GM19397 (cell line): ENCODE measurements around the gene C1orf141.
A peak's percentile ranks its signal among the peaks of the same experiment; 100 is the strongest.
"Not testable (repeated sequence)": the region's sequence is repeated elsewhere in the genome, so short reads cannot be mapped to it uniquely, and the experiment has no call there.

Experiments
- ATAC-seq: cut with Tn5 transposase; IDR thresholded peaks from one replicate; pipeline ENCODE4 v1.9.1; 2021; ENCODE audit warnings: mild to moderate bottlenecking, moderate library complexity; ENCODE audit not compliant: unreplicated experiment

C1orf141 gene

DNA sequence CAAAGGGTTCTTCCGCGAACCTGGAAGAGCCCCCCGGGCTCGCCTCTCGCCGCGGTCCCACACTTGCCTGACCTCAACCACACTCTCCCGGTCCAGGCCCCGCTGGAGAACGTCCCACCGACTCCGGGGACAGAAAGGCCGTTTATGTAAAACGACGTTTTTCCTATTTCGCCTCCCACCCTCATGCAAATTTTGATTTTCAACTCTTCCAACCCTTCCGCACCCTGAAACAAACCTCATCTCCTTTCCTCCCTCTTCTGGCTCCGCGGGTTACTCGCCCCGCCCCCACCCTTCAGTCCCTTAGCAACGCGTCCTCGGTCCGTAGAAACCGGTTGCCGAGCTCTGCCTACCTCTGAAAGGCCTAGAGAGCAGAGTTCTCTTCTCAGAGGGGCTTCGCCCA is at the start of gene C1orf141:
C1orf141 (minus strand) TSS at position 276 of the 400 bp plus-strand sequence. CDS start 7,730 bp downstream, outside the sequence.
- no peak for ATAC-seq

DNA sequence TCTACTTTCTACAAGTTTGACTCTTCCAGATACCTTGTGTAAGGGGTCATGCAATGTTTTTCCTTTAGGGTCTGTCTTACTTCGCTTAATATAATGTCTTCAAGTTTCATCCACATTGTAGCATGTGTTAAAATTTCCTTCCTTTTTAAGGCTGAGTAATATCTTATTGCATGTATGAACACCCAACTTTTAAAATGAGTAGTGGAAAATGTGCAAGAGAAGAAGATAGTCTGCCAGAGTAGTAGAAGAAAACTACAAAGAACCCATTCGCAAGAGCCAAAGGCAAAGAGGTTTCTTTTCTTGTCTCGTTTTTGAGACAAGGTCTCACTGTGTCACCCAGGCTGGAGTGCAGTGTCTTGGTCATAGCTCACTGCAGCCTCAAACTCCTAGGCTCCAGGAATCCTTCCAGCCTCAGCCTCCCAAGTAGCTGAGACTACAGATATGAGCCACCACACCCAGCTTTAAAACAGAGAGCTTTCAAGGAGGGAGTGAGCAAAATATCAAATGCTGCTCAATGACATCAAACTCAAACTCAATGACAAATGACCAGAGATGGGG is 40.8 kb upstream of the C1orf141 start:
- ATAC-seq, result no peak

DNA sequence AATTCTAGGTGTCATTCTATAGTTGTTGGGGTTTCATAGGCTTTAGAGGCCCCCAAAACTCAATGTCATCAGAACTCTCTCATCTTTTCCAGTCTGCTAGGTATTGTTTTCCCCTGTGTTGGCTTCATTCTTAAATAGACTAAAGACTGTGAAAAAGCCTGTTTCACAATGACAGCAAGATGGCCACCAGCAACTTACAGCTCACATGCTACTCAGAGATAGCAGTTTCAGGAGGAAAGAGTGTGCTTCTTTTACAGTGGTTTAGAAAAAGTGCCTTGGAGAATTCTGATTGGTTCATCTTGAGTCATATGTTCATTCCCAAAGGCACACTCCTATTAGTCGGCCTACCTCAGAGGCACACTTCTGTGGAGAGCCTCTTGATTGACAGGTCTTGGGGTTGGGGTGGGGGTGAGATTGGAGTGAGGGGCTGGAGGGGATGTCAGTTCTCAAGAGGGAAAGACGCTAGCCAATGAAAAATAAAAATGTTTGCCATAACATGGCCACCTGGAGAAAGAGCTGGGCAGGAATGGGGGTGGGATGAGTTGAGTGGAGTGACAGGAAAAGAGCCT is 40.0 kb upstream of the C1orf141 start:
- no peak for ATAC-seq

DNA sequence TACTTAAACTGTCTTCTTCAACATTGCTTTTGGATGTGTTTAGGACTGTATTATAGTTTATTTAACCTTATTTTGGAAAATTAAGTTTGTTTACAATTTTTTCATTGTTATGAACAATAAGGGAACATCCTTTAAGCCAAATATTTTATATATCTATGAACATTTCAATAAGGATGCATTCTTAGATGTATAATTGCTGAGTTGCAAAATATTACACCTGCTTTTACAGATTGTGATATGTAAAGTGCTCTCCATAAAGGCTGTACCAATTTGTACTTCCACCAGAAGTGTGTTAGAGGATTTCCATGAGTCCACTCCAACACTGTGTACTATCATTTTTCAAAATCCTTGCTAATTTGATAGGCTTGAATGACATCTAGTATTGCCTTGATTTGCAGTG is 39.2 kb upstream of the C1orf141 start:
- no peak for ATAC-seq

DNA sequence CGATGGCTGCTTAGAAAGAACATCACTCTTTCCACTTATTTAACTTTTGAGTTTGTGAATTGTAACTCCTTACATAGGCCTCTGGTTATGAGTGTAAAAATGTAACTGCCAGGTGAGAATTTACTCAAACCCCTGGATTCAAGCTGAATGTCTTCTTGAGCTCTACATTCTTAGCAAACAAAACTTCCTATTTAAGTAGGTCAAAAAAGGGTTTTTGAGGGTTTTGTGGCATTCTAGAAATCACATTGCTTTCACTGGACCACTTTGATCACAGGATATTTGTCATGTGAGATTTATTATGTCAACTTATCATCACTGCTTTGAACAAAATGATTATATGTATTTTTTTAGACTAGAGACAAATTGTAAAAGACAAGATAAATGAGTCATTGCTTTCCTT is 37.2 kb upstream of the C1orf141 start:
- ATAC-seq, result no peak

DNA sequence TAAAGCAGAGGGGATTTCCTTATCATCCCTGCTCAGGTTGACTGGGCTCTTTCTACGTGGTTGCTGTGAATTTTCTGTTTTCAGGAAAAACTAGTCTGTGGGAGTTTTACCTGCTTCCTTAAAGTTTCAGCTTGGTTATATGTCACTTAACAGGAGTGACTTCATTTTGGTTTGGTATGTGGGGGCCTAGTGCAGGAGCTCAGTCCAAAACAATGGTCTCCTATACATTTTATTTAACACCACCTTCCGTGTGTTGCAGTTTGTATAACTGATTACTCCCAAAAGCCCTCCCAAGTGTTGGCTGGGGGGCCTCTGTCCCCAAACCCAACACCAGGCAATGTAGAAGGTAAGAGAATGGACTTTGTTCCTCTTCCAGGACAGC is 36.8 kb upstream of the C1orf141 start:
- no peak for ATAC-seq

DNA sequence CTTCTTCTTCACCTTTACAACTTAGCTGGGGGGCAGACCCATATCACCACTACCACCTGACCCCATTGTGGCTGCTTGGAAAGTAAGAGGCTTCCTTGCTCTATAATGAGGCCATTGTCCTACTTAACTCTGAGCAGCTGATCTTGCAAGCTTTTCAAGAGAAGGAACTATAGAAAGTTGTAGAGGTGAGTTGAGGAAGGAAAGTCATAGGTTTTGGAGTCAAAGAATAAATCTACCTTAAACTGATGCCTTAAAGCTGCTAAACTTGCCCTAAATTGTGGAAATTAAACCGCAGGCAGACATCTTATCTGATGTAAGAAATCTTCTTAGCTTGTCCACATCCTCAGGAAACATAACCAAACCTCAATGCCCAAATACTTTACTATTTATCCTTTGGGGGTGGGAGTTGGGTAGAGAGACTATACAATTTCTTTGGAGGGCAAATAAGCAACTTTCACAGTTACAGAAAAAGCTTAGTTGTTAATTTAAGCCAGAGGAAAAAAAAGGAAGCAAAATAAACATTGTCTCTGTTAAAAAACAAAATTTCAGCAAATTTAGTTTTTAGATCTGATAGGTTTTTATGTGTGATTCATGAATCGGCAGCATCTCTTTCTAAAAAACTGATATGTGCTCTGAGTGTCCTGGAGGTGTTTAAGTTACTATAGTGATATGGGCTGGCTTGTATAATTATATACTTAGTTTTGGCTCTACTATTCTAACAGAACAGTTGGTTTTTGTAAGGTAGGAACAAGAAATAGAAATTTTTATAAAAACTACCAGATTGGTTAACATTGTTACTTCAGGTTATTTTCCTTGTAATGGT is 36.2 kb upstream of the C1orf141 start:
- ATAC-seq, result no peak

DNA sequence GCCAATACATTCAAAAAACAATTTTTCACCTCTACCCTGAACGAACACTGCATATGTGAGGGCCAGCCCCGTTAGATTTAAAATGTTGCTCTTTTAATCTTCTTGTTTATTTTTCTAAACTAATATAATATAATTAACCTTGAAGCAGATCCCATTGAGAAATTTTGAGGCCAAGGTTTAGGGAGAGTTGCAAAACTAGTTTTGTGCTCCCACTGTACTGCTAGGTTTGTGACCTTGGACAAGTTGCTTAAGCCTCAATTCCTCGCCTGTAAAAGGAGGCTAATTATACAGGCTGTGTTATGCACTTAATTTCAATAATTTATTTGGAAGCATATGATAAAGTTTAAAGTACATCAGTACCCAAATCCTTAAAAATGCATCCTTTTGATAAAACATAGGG is 35.2 kb upstream of the C1orf141 start:
- no peak for ATAC-seq

DNA sequence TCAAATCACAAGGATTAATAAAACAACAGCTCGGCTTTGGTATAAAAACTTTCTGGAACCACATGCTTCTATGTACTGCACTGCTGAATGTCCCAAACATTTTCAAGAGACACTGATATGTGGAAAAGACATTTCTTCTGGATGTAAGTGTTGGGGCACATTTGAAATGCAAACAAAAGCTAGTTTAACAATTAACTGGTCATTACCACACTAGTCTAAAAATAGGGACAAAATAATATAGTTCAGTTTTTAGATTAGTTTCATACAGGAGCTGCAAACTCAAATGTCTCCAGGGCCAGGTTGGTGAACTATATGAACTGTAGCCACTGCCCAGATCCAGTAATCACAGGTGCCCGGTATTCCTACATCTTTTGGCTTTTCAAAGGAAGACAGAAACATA is 34.7 kb upstream of the C1orf141 start:
- ATAC-seq, result no peak

DNA sequence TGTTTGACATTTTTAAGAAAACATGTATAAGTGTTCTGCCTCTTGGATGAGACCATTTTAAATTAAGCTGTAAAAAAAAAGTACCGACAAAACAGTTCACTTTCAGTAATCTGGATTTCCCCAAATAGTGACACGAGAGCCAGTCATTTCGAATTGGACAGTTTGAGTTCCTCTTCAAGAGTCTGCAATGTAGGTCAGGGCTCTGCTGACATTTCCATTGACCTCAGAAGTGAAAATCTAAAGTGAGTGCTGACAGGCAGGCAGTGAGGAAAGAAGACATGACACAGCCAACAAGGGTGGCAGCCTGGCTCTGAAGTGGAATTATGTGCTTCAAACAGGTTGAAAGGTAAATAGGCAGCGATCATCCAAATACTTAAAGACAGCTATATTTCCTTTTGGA is 31.4 kb upstream of the C1orf141 start, which contains the start of gene IL23R:
IL23R (plus strand) TSS at position 259 of the 400 bp plus-strand sequence. CDS start 1,667 bp downstream, outside the sequence.
- ATAC-seq, result peak; percentile 80

DNA sequence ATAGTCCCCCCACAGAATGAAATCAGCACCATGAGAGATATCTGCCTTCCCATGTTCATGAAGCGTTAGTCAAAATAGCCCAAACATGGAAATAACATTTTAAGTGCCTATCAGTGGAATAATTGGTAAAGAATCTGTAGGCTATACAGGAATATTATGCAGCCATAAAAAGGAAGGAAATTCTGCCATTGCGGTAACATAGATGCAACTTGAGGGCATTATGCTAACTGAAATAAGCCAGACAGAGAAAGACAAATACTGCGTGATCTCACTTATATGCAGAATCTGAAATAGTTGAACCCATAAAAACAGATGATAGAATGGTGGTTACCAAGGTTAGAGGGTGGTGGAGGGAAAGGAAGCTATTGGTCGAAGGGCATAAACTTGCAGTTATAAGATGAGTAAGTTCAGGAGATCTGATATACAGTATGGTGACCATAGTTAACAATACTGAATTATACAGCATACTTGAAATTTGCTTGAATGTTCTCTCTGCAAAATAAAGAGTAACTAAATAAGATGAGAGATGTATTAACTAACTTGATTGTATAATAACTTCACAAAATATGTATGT is 30.8 kb upstream of the C1orf141 start:
- ATAC-seq, result no peak

DNA sequence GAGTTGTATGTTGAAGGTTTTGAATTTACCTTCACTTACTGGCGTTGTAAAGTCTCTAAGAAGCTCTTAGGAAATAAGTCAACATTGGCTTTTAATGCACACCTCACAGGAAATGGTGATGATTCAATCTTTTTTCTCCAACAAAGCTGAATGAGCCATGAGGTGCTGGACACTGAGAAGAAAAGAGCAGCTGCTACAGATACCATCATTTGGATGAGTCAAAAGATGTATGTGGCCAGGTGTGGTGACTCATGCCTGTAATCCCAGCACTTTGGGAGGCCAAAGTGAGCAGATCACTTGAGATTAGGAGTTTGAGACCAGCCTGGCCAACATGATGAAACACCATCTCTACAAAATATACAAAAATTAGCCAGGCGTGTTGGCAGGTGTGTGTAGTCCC is 28.2 kb upstream of the C1orf141 start:
- ATAC-seq, result no peak

DNA sequence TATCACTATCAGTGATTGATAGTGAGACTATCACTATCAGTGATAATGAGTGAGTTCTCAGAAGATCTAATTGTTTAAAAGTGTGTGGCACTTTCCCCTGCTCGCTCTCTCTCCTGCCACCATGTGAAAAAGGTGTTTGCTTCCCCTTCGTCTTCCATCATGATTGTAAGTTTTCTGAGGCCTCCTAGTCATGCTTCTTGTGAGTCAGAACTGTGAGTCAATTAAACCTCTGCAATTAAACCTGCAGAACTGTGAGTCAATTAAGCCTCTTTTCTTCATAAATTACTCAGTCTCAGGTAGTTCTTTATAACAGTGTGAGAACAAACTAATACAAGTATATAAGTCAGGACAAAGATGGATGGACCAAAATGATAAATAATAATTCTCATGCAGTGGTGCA is 24.5 kb upstream of the C1orf141 start:
- ATAC-seq, result no peak

DNA sequence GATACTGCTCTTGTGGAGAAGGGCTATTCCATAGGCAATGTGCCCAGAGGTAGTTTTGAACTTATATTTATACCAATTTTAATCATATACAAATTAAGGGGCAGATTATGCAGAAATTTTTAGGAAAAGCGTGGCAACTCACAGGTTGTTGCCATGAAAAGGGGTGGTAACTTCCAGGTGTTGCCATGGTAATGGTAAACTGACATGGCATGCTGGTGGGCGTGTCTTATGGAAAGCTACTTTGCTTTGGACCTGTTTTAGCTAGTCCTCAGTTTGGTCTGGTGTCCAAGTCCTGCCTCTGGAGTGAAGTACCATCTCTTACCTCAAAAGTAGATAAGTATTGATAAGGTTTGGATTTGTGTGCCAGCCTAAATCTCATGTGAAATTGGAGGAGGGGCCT is 23.6 kb upstream of the C1orf141 start:
- no peak for ATAC-seq

DNA sequence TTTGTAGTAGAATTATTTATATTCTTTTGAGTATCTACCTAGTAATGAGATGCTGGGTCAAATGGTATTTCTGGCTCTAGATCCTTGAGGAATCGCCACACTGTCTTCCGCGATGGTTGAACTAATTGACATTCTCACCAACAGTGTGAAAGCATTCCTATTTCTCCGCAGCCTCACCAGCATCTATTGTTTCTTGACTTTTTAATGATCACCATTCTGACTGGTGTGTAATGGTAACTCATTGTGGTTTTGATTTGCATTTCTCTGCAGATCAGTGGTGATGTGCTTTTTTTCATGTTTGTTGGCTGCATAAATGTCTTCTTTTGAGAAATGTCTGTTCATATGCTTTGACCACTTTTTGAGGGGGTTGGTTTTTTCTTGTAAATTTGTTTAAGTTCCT is 16.2 kb upstream of the C1orf141 start:
- ATAC-seq, result no peak

DNA sequence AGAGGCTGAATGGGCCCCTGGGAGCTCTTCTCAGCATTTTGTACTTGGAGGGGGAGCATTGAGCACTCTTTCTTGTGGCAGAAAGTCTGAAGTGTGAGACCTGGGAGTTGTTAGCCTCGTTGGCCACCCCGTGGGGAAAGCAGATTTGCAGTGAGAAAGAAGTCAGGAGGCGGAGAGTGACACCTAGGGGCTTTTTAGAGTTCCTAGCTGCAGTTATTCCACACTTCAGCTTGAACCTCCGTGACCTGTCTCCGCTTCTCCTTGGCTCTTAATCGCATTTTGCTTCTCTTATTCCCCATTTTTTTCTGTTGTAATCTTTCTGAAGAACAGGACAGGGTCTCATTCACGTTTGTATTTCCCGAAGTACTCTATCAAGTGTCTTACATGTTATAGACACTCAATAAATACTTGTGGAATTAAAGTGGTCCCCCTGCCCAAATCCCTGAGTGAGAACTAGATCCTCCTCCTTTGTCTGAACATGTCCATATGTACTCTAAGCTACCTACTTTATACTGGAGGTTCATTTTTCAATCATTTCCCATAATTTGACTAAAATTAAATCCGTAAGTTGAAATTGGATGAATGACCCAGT is 14.5 kb upstream of the C1orf141 start:
- peak; percentile 95 for ATAC-seq

DNA sequence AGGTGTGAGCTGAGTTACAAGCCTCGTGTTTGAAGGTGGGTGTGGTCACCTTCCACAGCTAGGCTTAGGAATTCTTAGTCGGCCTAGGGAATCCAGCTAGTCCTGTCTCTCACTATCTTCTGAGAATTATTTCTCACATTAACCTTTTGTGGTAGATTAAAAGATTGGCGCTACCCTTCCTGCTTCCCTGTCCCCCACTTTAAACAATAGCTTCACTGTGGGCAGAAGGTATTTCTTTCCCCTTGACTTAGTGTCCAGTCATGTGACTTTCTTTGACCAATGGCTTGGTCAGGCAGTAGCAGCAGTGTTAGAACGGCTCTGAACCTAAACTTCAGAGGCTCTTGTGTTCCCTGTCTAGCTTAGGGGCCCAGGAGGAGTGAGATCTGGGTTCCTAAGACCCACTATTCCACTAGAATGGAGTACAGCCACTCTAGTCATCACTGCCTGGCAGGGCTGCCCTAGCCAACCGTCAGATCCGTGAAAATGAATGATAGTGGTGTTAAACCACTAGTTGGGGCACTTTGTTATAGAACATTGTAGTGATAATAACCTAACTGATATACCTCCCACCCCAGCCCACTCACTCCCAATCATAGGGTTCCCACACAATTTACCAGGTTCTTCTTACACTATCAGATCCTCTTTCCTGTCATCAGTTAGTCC is 13.9 kb upstream of the C1orf141 start:
- peak; percentile 29 for ATAC-seq

DNA sequence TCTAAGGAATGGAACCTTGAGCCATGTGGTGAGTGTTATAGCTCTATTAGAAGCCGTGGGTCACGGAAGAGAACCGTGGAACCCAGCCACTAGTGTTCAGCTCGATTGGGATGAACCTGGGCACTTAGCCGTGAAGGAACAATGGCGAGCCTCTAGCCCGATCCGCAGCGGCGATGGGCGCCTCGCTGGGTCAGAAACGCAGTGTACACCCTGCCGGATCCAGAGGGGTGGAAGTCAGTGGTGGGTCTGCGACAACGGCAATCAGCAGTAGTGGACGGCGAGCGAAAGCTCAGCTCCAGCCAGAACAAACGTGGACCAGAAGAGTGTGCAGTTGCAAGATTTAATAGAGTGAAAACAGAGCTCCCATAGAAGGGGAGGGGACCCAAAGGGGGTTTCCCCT is 13.2 kb upstream of the C1orf141 start:
- ATAC-seq, result not testable (repeated sequence)

DNA sequence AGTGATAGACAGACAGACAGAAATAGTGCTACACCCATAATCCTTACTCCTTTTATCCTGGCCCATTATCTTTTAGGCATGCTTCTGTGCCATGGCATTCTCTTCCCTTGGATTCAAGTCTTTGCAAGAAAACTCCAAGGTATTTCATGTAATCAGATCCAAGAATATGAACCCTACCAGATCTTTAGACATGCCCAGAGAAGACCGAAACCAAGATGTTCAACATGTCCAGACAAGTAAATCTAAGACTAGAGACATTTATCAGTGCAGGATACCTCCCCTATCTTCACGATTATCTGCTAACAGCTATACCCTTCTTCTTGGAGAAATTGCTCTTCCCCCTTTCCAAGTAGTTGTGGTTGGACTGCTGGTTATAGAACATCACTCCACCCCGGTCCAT is 11.8 kb upstream of the C1orf141 start:
- ATAC-seq, result no peak

DNA sequence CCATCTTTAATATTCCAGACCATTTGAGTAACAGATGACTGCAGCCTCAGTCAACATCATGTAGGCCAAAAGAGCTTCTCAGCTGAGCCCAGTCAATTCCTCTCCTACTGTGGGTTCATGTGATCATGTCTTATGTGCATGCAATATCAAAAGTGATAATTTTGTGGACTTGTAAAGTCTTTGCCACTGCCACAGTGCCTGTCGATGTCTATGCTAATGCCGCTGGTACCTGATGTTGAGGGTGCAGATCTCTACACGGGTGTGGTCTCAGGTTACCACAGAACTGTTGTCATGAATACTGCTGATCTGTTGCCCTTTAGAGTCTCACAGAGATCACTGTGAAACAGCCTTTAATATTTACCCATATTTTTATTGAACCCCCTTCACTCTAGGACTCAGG is 11.3 kb upstream of the C1orf141 start:
- ATAC-seq, result no peak

DNA sequence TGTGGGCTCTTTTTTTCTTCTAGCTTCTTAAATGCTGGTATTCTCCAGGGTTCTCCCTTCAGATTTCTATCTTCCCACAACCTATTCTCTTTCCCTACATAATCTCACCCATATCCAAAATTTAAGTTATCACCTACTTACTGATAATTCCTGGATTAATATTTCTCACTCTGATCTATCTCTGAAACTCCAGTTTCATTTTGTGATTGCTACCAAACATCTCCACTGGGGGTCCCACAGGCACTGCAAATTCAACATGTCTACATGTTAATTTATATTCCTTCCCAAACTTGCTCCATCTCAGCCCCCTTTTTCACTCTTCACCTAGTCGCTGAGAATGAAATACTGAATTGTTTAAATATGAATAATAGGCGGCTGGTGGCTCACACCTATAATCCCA is 9.9 kb upstream of the C1orf141 start:
- no peak for ATAC-seq
